A673 (cell line): Measurements from ENCODE around the gene CFAP90. TPM values are rescaled to one million over a fixed set of nuclear protein-coding genes. Genes with fewer than 3 reads are reported as not detected.
A peak's percentile ranks its signal among the peaks of the same experiment; 100 is the strongest.

Source experiments
- BruUV-seq: library from RNA; stranded (reverse); fragments of 400-500 nt; replicated peaks from 2 replicates; lab custom pipeline; 2021; lab: Mats Ljungman, UMichigan
- CTCF ChIA-PET: fragments of 300-600 bp; sonication (Branson Sonifier 250); formaldehyde crosslinking; loops from one replicate; lab custom pipeline; 2022; ENCODE audit warnings: antibody characterized with exemption; lab: Charles Lee
- POLR2A ChIA-PET: fragments of 300-600 bp; sonication (Branson Sonifier 250); formaldehyde crosslinking; loops from one replicate; lab custom pipeline; 2022; ENCODE audit warnings: antibody characterized with exemption; ENCODE audit not compliant: low non-redundant PET; lab: Charles Lee
- DNase-seq: peaks from one replicate; pipeline ENCODE4 v3.0.0-alpha.2; 2015; ENCODE audit warnings: low spot score
- H3K27ac ChIP-seq: fragments of 200-600 bp; sonication (generic); 2 replicates; pipeline ENCODE4 v1.5.1; 2016; ENCODE audit warnings: mixed run types, low read depth, mild to moderate bottlenecking, mixed read lengths, antibody characterized with exemption, low read length; ENCODE audit not compliant: poor library complexity, severe bottlenecking
- H3K27me3 ChIP-seq: fragments of 200-600 bp; sonication (generic); replicated peaks from 2 replicates; pipeline ENCODE4 v1.6.1; 2017; ENCODE audit warnings: mixed run types, low read depth, mild to moderate bottlenecking, mixed read lengths, antibody characterized with exemption, low read length; ENCODE audit not compliant: insufficient read depth, poor library complexity
- H3K36me3 ChIP-seq: fragments of 200-600 bp; sonication (generic); 2 replicates; pipeline ENCODE4 v1.6.1; 2016; ENCODE audit warnings: mixed run types, mild to moderate bottlenecking, mixed read lengths, antibody characterized with exemption, low read length; ENCODE audit not compliant: insufficient read depth, poor library complexity, severe bottlenecking
- H3K4me1 ChIP-seq: fragments of 200-600 bp; sonication (generic); 2 replicates; pipeline ENCODE4 v1.6.1; 2017; ENCODE audit warnings: mixed run types, mild to moderate bottlenecking, mixed read lengths, antibody characterized with exemption, low read length; ENCODE audit not compliant: insufficient read depth, poor library complexity, severe bottlenecking
- H3K4me3 ChIP-seq: fragments of 200-600 bp; sonication (generic); 2 replicates; pipeline ENCODE4 v1.5.1; 2016; ENCODE audit warnings: low read depth, mixed run types, mild to moderate bottlenecking, mixed read lengths, low read length; ENCODE audit not compliant: poor library complexity, severe bottlenecking
- H3K9me3 ChIP-seq: fragments of 200-600 bp; sonication (generic); 2 replicates; pipeline ENCODE4 v1.6.1; 2016; ENCODE audit warnings: mixed run types, low read depth, mild to moderate bottlenecking, mixed read lengths, antibody characterized with exemption, low read length; ENCODE audit not compliant: poor library complexity, severe bottlenecking
- EZH2 ChIP-seq: fragments of 200-600 bp; sonication (generic); IDR thresholded peaks from 2 replicates; pipeline ENCODE4 v1.6.1; 2017; ENCODE audit warnings: borderline replicate concordance, low read depth, mild to moderate bottlenecking, mixed read lengths, antibody characterized with exemption, low read length; ENCODE audit not compliant: poor library complexity, severe bottlenecking
- intact Hi-C: fragments of 100-400 bp; cut with micrococcal nuclease; formaldehyde crosslinking; loops from one replicate; pipeline ENCODE4 v1.10.0; 2022; ENCODE audit not compliant: unreplicated experiment
- total RNA-seq: library from RNA; stranded (reverse); gene quantifications from 2 replicates; pipeline ENCODE4 v1.2.3, GENCODE V29; 2021
- TF ChIP-seq, protein P1 (sequence below): fragments of 300-800, 200-600 bp; sonication (generic); conservative IDR thresholded peaks from 2 replicates; pipeline ENCODE4 v1.5.1; 2017; ENCODE audit warnings: low read depth, mild to moderate bottlenecking, antibody characterized with exemption, low read length, moderate library complexity, mixed read lengths

Gene CFAP90
- total RNA-seq, 1 experiment from 2014 or later, result not detected

DNA sequence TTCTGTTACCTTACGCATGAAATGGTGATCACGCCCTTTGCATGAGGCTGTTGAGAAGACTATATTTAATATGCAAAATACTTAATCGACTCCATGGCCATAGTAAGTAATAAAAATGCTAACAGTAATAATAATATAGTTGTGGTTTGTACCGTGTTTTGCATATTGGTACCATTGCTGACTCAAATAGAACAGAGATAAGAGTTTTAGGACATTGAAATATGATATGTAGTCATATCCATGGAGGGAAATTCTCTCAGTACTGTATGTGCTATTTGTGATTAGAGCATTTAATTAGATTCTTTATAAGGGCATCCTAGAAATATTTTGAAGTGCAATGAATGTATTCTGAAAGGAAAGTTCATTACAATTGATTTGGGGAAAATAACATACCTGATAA lies 41.9 kb downstream of the CFAP90 start:
- CTCF ChIA-PET, result no interaction called here
- no peak for DNase-seq
- no TSS peak for BruUV-seq
- H3K9me3 ChIP-seq, result no peaks in the 10 kb centered on the region
- no peaks in the 10 kb centered on the region for H3K36me3 ChIP-seq
- POLR2A ChIA-PET, result no interaction called here
- no peak overlapping the region for H3K4me3 ChIP-seq
- intact Hi-C loops, result no loop called here
- H3K27ac ChIP-seq, result no peak overlapping the region
- H3K4me1 ChIP-seq, result no peaks in the 10 kb centered on the region
- H3K27me3 ChIP-seq, result peaks cover 10% of the 10 kb centered on the region
- TF ChIP-seq, protein P1, sequence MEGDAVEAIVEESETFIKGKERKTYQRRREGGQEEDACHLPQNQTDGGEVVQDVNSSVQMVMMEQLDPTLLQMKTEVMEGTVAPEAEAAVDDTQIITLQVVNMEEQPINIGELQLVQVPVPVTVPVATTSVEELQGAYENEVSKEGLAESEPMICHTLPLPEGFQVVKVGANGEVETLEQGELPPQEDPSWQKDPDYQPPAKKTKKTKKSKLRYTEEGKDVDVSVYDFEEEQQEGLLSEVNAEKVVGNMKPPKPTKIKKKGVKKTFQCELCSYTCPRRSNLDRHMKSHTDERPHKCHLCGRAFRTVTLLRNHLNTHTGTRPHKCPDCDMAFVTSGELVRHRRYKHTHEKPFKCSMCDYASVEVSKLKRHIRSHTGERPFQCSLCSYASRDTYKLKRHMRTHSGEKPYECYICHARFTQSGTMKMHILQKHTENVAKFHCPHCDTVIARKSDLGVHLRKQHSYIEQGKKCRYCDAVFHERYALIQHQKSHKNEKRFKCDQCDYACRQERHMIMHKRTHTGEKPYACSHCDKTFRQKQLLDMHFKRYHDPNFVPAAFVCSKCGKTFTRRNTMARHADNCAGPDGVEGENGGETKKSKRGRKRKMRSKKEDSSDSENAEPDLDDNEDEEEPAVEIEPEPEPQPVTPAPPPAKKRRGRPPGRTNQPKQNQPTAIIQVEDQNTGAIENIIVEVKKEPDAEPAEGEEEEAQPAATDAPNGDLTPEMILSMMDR, result no peak
- no peak for TF ChIP-seq EZH2

- CTCF ChIA-PET, result no interaction called here
- DNase-seq, result no peak
- Histone ChIP-seq H3K4me1 (no peaks in the 10 kb centered on the region), H3K27me3 (peaks cover 2% of the 10 kb centered on the region), H3K4me3 (no peak overlapping the region), H3K9me3 (no peaks in the 10 kb centered on the region), H3K27ac (no peak overlapping the region), H3K36me3 (no peaks in the 10 kb centered on the region)
- POLR2A ChIA-PET, result no interaction called here
- TF ChIP-seq, protein P1, result peak; percentile 36
- no peak for TF ChIP-seq EZH2
- no TSS peak for BruUV-seq
- intact Hi-C loops, result no loop called here
Measured at GRCh38 chr5:7805379-7805778, 45.6 kb downstream of the CFAP90 start.

- no TSS peak for BruUV-seq
- H3K27me3 ChIP-seq, result peaks cover 2% of the 10 kb centered on the region
Measured at GRCh38 chr5:7803937-7804336, 47.0 kb downstream of the CFAP90 start.

More at GRCh38 chr5:7803937-7804336, 47.0 kb downstream of the CFAP90 start:
- no peak overlapping the region for H3K4me3 ChIP-seq
- H3K9me3 ChIP-seq, result no peaks in the 10 kb centered on the region
- TF ChIP-seq, protein P1, result no peak
- no peak for TF ChIP-seq EZH2
- intact Hi-C loops, result no loop called here
- no peak for DNase-seq
- H3K4me1 ChIP-seq, result no peaks in the 10 kb centered on the region
- H3K36me3 ChIP-seq, result no peaks in the 10 kb centered on the region
- POLR2A ChIA-PET, result no interaction called here
- H3K27ac ChIP-seq, result no peak overlapping the region
- CTCF ChIA-PET, result no interaction called here
